Right atrium auricular region (tissue), 2 donors: Measurements from ENCODE around the gene ANKRD6. TPM values are rescaled to one million over a fixed set of nuclear protein-coding genes. Genes with fewer than 3 reads are reported as not detected.

Source experiments
- DNase-seq: peaks from one replicate; pipeline ENCODE4 v3.0.0-alpha.2; 2019; ENCODE audit warnings: low spot score
- H3K27ac ChIP-seq, 2 donors: fragments of 200-600 bp; sonication (generic); 1 replicate in 1 of 2; 2 replicates in 1 of 2; pipeline ENCODE4 v1.5.1; 2016 to 2019
- H3K27me3 ChIP-seq, 2 donors: fragments of 200-600 bp; sonication (generic); one replicate each; pipeline versions ENCODE4 v1.5.1 to v1.6.0; 2017 to 2019
- H3K36me3 ChIP-seq: fragments of 200-600 bp; sonication (generic); one replicate; pipeline ENCODE4 v1.5.1; 2016
- H3K4me1 ChIP-seq, 2 donors: fragments of 200-600 bp; sonication (generic); one replicate each; pipeline versions ENCODE4 v1.5.1 to v1.6.0; 2017 to 2019
- H3K4me3 ChIP-seq, 2 donors: fragments of 200-600 bp; sonication (generic); 1 replicate in 1 of 2; 2 replicates in 1 of 2; pipeline ENCODE4 v1.5.1; 2017 to 2019; ENCODE audit warnings: mild to moderate bottlenecking in 1 of 2, moderate library complexity in 1 of 2
- H3K9me3 ChIP-seq, 2 donors: fragments of 200-600 bp; sonication (generic); one replicate each; pipeline ENCODE4 v1.5.1; 2019
- CTCF ChIP-seq, 2 donors: fragments of 200-600 bp; sonication (generic); IDR thresholded peaks; one replicate each; pipeline ENCODE4 v1.5.1; 2019; ENCODE audit warnings: antibody characterized with exemption in 2 of 2
- total RNA-seq, 2 donors: library from RNA; depleted of rRNA; stranded (reverse); fragments of >200 nt; gene quantifications; one replicate each; pipeline ENCODE4 v1.1.0, GENCODE V29; 2016

The ANKRD6 gene
- total RNA-seq, 2 donors from 2014 or later, result 9.2 to 12.3 TPM

- no peak for TF ChIP-seq CTCF (IDR thresholded peaks at IDR 0.05)
- H3K4me1 ChIP-seq, result no peaks in the 10 kb centered on the region
- no peak overlapping the region for H3K27ac ChIP-seq
- H3K27me3 ChIP-seq, result no peaks in the 10 kb centered on the region
- no peaks in the 10 kb centered on the region for H3K9me3 ChIP-seq
- DNase-seq, result no peak
- H3K36me3 ChIP-seq, result peaks cover 63% of the 10 kb centered on the region
- H3K4me3 ChIP-seq, result no peak overlapping the region
Observed at GRCh38 chr6:89661559-89661958, 228.6 kb downstream of the ANKRD6 start.

- TF ChIP-seq CTCF (IDR thresholded peaks at IDR 0.05), result no peak
- no peaks in the 10 kb centered on the region for H3K27me3 ChIP-seq
- H3K4me3 ChIP-seq, result no peak overlapping the region
- no peak for DNase-seq
- H3K4me1 ChIP-seq, result no peaks in the 10 kb centered on the region
- H3K36me3 ChIP-seq, result peaks cover 63% of the 10 kb centered on the region
- H3K27ac ChIP-seq, result no peak overlapping the region
- H3K9me3 ChIP-seq, result no peaks in the 10 kb centered on the region
Observed at GRCh38 chr6:89662659-89663223, 229.8 kb downstream of the ANKRD6 start.

GRCh38 chr6:89667872-89668556 is 235.1 kb downstream of the ANKRD6 start:
- DNase-seq, result no peak
- TF ChIP-seq CTCF (IDR thresholded peaks at IDR 0.05), result no peak
- no peak overlapping the region for H3K4me3 ChIP-seq
- H3K9me3 ChIP-seq, result no peaks in the 10 kb centered on the region
- H3K4me1 ChIP-seq, result peaks cover 0 to 32% of the 10 kb centered on the region in 2 donors
- no peak overlapping the region for H3K27ac ChIP-seq
- peaks cover 41% of the 10 kb centered on the region for H3K36me3 ChIP-seq
- H3K27me3 ChIP-seq, result no peaks in the 10 kb centered on the region

- Histone ChIP-seq H3K36me3 (peaks cover 40% of the 10 kb centered on the region), H3K4me3 (no peak overlapping the region), H3K27ac (peak overlapping the region in 1 of 2 donors; percentile 68), H3K9me3 (no peaks in the 10 kb centered on the region), H3K27me3 (no peaks in the 10 kb centered on the region), H3K4me1 (peaks cover 0 to 32% of the 10 kb centered on the region in 2 donors)
- no peak for TF ChIP-seq CTCF (IDR thresholded peaks at IDR 0.05)
- no peak for DNase-seq
Observed at GRCh38 chr6:89669002-89669401, 236.1 kb downstream of the ANKRD6 start.

- DNase-seq, result no peak
- Histone ChIP-seq H3K4me1 (peaks cover 0 to 38% of the 10 kb centered on the region in 2 donors), H3K4me3 (no peak overlapping the region), H3K9me3 (no peaks in the 10 kb centered on the region), H3K27me3 (no peaks in the 10 kb centered on the region), H3K27ac (peak overlapping the region; percentile 44 to 48), H3K36me3 (peaks cover 57% of the 10 kb centered on the region)
- TF ChIP-seq CTCF (IDR thresholded peaks at IDR 0.05), result no peak
Observed at GRCh38 chr6:89670935-89671565, 238.1 kb downstream of the ANKRD6 start.
